K562 (cell line): ENCODE results near the gene RPAP2.

ENCODE experiments used
- CTCF ChIP-seq, 3 experiments: IDR thresholded peaks in 2 of 3; conservative IDR thresholded peaks in 1 of 3; 2 replicates each; pipeline ENCODE4 v1.5.1; 2011 to 2012; ENCODE audit warnings: low read length in 3 of 3, mild to moderate bottlenecking in 3 of 3, control low read depth in 2 of 3, improper control_type of control experiment in 1 of 3, inconsistent platforms in 1 of 3, low read depth in 1 of 3, mixed read lengths in 1 of 3, moderate library complexity in 1 of 3; ENCODE audit not compliant: insufficient read depth in 2 of 3
- SOX6 ChIP-seq: fragments of 450-650 bp; IDR thresholded peaks from 2 replicates; pipeline ENCODE4 v1.6.1; 2014; ENCODE audit warnings: mild to moderate bottlenecking
- STAG1 ChIP-seq: sonication (generic); formaldehyde crosslinking; IDR thresholded peaks from 2 replicates; pipeline ENCODE4 v1.5.0; 2020; ENCODE audit warnings: missing genetic modification reagents, borderline replicate concordance
- ZBTB26 ChIP-seq: fragments of 450-650 bp; formaldehyde crosslinking; IDR thresholded peaks from 2 replicates; pipeline ENCODE4 v1.4.0; 2022; ENCODE audit warnings: missing genetic modification characterization
- ZNF583 ChIP-seq: fragments of 250-450 bp; sonication (Bioruptor Pico); IDR thresholded peaks from 2 replicates; pipeline ENCODE4 v1.4.0; 2020
- TF ChIP-seq, protein P1 (sequence below): fragments of 450-650 bp; IDR thresholded peaks from 2 replicates; pipeline ENCODE4 v1.6.1; 2018; ENCODE audit not compliant: partially characterized antibody

DNA sequence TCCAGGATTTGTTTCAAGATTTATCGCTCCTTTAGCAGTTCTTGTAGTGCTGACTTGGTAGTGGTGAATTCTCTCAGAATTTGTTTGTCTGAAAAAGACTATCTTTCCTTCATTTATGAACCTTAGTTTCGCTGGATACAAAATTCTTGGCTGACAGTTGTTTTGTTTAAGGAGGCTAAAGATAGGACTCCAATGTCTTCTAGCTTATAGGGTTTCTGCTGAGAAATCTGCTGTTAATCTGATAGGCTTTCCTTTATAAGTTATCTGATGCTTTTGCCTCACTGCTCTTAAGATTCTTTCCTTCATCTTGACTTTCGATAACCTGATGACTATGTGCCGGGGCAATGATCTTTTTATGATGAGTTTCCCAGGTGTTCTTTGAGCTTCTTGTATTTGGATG, 28.9 kb downstream of the RPAP2 start:
- TF ChIP-seq SOX6: no peak
- TF ChIP-seq ZBTB26 (CRISPR knock-in tag): no peak
- no peak for TF ChIP-seq CTCF (IDR thresholded peaks at IDR 0.05 in 2 of 3, conservative IDR thresholded peaks at IDR 0.05 in 1 of 3; ENCODE audit: insufficient read depth in 2 of 3, low read depth in 1 of 3, low read length in 3 of 3)
- TF ChIP-seq STAG1 (CRISPR knock-in tag): no peak
- TF ChIP-seq, protein P1, sequence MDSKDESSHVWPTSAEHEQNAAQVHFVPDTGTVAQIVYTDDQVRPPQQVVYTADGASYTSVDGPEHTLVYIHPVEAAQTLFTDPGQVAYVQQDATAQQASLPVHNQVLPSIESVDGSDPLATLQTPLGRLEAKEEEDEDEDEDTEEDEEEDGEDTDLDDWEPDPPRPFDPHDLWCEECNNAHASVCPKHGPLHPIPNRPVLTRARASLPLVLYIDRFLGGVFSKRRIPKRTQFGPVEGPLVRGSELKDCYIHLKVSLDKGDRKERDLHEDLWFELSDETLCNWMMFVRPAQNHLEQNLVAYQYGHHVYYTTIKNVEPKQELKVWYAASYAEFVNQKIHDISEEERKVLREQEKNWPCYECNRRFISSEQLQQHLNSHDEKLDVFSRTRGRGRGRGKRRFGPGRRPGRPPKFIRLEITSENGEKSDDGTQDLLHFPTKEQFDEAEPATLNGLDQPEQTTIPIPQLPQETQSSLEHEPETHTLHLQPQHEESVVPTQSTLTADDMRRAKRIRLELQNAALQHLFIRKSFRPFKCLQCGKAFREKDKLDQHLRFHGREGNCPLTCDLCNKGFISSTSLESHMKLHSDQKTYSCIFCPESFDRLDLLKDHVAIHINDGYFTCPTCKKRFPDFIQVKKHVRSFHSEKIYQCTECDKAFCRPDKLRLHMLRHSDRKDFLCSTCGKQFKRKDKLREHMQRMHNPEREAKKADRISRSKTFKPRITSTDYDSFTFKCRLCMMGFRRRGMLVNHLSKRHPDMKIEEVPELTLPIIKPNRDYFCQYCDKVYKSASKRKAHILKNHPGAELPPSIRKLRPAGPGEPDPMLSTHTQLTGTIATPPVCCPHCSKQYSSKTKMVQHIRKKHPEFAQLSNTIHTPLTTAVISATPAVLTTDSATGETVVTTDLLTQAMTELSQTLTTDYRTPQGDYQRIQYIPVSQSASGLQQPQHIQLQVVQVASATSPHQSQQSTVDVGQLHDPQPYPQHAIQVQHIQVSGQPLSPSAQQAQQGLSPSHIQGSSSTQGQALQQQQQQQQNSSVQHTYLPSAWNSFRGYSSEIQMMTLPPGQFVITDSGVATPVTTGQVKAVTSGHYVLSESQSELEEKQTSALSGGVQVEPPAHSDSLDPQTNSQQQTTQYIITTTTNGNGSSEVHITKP: no peak
- TF ChIP-seq ZNF583 (CRISPR knock-in tag): no peak
